Measurements from ENCODE around the gene RNF157. TPM values are rescaled to one million over a fixed set of nuclear protein-coding genes. Genes with fewer than 3 reads are reported as not detected.

Gene RNF157
- total RNA-seq, 1 donor from 2014 or later = 8.8 TPM

DNA sequence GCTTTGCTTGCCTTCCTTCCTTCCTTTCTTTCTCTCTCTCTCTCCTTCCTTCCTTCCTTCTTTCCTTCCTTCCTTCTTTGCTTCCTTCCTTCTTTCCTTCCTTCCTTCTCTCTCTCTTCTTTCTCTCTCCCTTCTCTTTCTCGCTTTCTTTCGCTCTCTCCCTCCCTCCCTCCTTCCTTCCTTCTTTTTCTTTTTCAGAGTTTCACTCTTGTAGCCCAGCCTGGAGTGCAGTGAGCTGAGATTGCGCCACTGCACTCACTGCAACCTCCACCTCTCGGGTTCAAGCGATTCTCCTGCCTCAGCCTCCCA, 117.1 kb downstream of the RNF157 start:
- H3K27ac ChIP-seq = no peak overlapping the region
- no peak overlapping the region for H3K4me3 ChIP-seq
- no peaks in the 10 kb centered on the region for H3K9me3 ChIP-seq
- no peak for DNase-seq (ENCODE audit: extremely low spot score in 2 of 2)
- H3K27me3 ChIP-seq = no peaks in the 10 kb centered on the region
- intact Hi-C loops (cut with DNase I) = loop anchor here (5.0 kb wide), 1 partner anchor 59 kb away; no protein-coding TSS in a partner anchor
- peaks cover 10% of the 10 kb centered on the region for H3K4me1 ChIP-seq
- TF ChIP-seq, protein P1, sequence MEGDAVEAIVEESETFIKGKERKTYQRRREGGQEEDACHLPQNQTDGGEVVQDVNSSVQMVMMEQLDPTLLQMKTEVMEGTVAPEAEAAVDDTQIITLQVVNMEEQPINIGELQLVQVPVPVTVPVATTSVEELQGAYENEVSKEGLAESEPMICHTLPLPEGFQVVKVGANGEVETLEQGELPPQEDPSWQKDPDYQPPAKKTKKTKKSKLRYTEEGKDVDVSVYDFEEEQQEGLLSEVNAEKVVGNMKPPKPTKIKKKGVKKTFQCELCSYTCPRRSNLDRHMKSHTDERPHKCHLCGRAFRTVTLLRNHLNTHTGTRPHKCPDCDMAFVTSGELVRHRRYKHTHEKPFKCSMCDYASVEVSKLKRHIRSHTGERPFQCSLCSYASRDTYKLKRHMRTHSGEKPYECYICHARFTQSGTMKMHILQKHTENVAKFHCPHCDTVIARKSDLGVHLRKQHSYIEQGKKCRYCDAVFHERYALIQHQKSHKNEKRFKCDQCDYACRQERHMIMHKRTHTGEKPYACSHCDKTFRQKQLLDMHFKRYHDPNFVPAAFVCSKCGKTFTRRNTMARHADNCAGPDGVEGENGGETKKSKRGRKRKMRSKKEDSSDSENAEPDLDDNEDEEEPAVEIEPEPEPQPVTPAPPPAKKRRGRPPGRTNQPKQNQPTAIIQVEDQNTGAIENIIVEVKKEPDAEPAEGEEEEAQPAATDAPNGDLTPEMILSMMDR (IDR thresholded peaks at IDR 0.05) = no peak
- H3K36me3 ChIP-seq = no peaks in the 10 kb centered on the region

DNA sequence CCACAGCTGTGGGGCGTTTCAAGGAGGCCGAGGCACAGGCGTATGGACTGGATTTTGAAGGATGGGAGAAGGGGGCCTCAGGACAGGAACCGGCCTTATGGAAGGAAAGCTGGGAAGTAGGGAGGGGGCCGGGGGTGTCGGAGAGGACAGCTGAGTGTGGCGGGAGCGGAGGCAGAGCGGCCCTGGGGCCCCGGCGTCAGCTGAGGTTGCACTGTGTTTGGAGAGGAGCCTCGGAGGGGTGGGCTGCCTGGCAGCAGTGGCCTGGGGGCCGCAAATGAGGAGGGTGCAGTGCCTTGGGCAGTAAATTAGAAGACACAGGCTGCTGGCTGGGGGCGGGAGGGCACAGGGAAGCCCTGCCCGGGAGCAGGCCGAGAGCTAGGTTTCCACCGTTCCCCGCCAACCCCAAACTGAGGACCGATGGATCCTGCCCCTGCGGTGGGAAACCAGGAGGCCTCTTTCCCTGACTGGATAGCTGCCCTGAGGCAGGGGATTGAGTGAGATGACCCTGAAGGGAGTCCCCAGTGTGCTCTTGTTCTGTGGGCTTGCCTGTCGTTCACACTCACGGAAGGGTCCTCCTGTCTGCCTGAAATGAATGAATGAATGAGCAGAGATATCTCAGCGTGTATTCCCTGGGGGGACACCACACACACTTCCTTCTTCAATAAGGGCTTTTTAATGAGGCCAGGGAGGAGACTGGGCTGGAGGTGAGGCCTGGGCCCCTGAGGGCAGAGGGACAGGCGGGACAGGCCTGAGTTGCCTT, 117.7 kb downstream of the RNF157 start:
- intact Hi-C loops (cut with DNase I) = loop anchor here (5.0 kb wide), 1 partner anchor 60 kb away; no protein-coding TSS in a partner anchor
- Histone ChIP-seq H3K4me1 (peaks cover 10% of the 10 kb centered on the region), H3K27me3 (no peaks in the 10 kb centered on the region), H3K9me3 (no peaks in the 10 kb centered on the region), H3K4me3 (no peak overlapping the region), H3K27ac (no peak overlapping the region), H3K36me3 (no peaks in the 10 kb centered on the region)
- peak; percentile 77 to 91 for DNase-seq (ENCODE audit: extremely low spot score in 2 of 2)
- TF ChIP-seq POLR2AphosphoS5 (IDR thresholded peaks at IDR 0.05; ENCODE audit: insufficient read depth in 1 of 2, low read depth in 1 of 2) (no peak), POLR2A (IDR thresholded peaks at IDR 0.05) (no peak)
- TF ChIP-seq, protein P1 (IDR thresholded peaks at IDR 0.05) = no peak

DNA sequence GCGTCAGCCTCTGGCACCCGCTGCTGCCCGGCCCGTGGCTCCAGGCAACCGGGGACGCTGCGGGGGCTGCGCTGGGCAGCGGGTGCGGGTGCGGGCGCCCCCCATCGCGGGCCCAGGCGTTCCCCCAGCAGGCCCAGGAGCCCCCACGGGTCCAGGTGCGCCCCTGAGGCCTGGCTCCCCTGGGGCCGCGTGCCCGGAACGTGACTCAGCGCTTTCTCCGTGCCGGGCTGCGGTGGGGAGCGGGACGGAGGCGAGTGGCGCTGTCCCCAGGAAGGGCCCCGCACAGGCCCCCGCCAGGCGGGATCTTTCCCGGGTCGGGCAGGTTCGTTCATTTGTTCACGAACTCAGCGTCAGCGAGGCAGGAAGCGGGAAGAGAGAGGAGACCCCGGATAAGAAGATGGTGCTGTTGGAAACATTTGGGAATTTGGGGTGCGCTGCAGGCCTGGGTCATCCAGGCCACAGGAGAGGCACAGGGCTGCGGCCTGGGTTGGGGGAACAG, 118.3 kb downstream of the RNF157 start:
- H3K9me3 ChIP-seq = no peaks in the 10 kb centered on the region
- intact Hi-C loops (cut with DNase I) = loop anchor here (2.0 to 5.0 kb wide), 2 partner anchors 60 to 159 kb away; no protein-coding TSS in a partner anchor
- no peak for DNase-seq (ENCODE audit: extremely low spot score in 2 of 2)
- TF ChIP-seq POLR2AphosphoS5 (IDR thresholded peaks at IDR 0.05; ENCODE audit: insufficient read depth in 1 of 2, low read depth in 1 of 2) = peak in 1 of 2 donors; percentile 17
- TF ChIP-seq, protein P1 (IDR thresholded peaks at IDR 0.05) = no peak
- no peak for TF ChIP-seq POLR2A (IDR thresholded peaks at IDR 0.05)
- no peaks in the 10 kb centered on the region for H3K27me3 ChIP-seq
- peaks cover 10% of the 10 kb centered on the region for H3K4me1 ChIP-seq
- H3K4me3 ChIP-seq = peak overlapping the region; percentile 40 to 42
- peak overlapping the region; percentile 57 for H3K27ac ChIP-seq
- no peaks in the 10 kb centered on the region for H3K36me3 ChIP-seq

DNA sequence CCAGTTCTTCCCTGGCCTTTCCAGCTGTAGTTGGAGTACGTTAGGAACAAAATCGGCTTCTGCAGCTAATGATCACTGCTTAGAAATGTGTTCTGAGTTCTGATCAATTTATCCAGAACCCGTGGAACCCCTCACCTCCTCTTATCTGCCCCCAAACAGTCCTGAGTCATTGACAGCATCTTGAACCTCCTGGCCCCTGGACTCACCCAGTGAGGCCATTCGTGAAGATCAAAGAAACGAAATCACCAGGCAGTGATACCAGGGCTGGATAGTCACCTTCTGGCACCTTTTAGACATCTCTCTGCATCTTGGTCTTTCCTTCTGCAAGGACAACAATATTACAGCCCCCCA, 119.7 kb downstream of the RNF157 start:
- Histone ChIP-seq H3K9me3 (no peaks in the 10 kb centered on the region), H3K4me1 (peaks cover 10% of the 10 kb centered on the region), H3K27ac (no peak overlapping the region), H3K27me3 (no peaks in the 10 kb centered on the region), H3K4me3 (no peak overlapping the region), H3K36me3 (no peaks in the 10 kb centered on the region)
- TF ChIP-seq POLR2AphosphoS5 (IDR thresholded peaks at IDR 0.05; ENCODE audit: insufficient read depth in 1 of 2, low read depth in 1 of 2) = no peak
- TF ChIP-seq POLR2A (IDR thresholded peaks at IDR 0.05) = no peak
- TF ChIP-seq, protein P1 (IDR thresholded peaks at IDR 0.05) = no peak
- intact Hi-C loops (cut with DNase I) = loop anchor here (2.0 to 5.0 kb wide), 2 partner anchors 62 to 160 kb away; no protein-coding TSS in a partner anchor
- DNase-seq (ENCODE audit: extremely low spot score in 2 of 2) = peak in 1 of 2 donors; percentile 60
